GM20000 (cell line): ENCODE measurements around the gene SPIN4.
"Not testable (repeated sequence)": the region's sequence is repeated elsewhere in the genome, so short reads cannot be mapped to it uniquely, and the experiment has no call there.

ENCODE experiments used
- DNase-seq: peaks from one replicate; pipeline ENCODE4 v3.0.0; 2012; ENCODE audit warnings: low spot score
- CTCF ChIP-seq: IDR thresholded peaks from 2 replicates; pipeline ENCODE4 v1.5.1; 2012; ENCODE audit warnings: mild to moderate bottlenecking, control low read depth; ENCODE audit errors: extremely low read depth, missing control alignments

The SPIN4 gene

GRCh38 chrX:63350941-63351616, at the start of gene SPIN4:
Gene SPIN4, minus strand, starts transcription at chrX:63351332. Its CDS starts 513 bp downstream, at chrX:63350819.
- DNase-seq: peak; percentile 81

GRCh38 chrX:63400340-63400739, 49.2 kb upstream of the SPIN4 start:
- DNase-seq: no peak
- no peak for TF ChIP-seq CTCF

More at GRCh38 chrX:63350941-63351616, at the start of gene SPIN4:
- no peak for TF ChIP-seq CTCF

GRCh38 chrX:63394872-63395271, 43.7 kb upstream of the SPIN4 start:
- no peak for TF ChIP-seq CTCF
- no peak for DNase-seq

- DNase-seq: not testable (repeated sequence)
Observed at GRCh38 chrX:63393094-63393493, 42.0 kb upstream of the SPIN4 start.

- TF ChIP-seq CTCF: no peak
- no peak for DNase-seq
Observed at GRCh38 chrX:63387411-63387810, 36.3 kb upstream of the SPIN4 start.

GRCh38 chrX:63384263-63384662, 33.1 kb upstream of the SPIN4 start:
- DNase-seq: not testable (repeated sequence)

- DNase-seq: not testable (repeated sequence)
Observed at GRCh38 chrX:63373012-63373411, 21.9 kb upstream of the SPIN4 start.

GRCh38 chrX:63367699-63368098, 16.6 kb upstream of the SPIN4 start:
- DNase-seq: not testable (repeated sequence)

GRCh38 chrX:63363788-63364187, 12.7 kb upstream of the SPIN4 start:
- DNase-seq: no peak
- no peak for TF ChIP-seq CTCF

- DNase-seq: no peak
- no peak for TF ChIP-seq CTCF
Observed at GRCh38 chrX:63361494-63361893, 10.4 kb upstream of the SPIN4 start.
